Measurements from ENCODE around the gene HOXC10. TPM values are rescaled to one million over a fixed set of nuclear protein-coding genes. Genes with fewer than 3 reads are reported as not detected.

Gene HOXC10
- total and polyA plus RNA-seq, 2 of the 8 experiments (the other 6 are each of a cell fraction or from before 2014, with no cell fraction given): not detected

DNA sequence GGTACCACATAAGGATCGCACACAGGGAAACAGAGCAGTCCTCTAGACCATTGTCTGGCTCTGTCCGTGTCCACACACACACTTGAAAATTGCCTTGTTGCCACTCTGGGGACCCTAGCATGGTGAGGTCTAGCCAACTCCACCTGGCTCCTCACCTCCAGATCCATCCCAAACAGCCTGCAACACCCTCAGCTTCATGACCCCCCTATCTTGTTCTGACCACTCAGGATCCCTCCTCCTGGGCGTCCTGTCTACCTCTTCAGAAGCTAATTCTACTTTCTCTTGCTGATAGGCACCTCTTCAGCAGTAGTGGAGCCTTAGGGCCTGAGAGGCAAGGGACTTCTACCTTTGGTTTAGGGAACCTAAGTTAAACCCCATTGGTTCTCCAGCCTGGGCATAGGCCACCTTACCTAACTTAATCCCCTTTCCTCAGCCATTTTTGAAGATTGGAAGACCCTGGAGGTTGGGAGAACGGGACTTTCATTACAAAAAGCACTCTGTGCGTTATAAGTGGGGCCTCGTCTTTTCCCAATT is 47.2 kb downstream of the HOXC10 start:
- Histone ChIP-seq H2BK120ac (replicated peaks; ENCODE audit: low read depth, low read length) (no peak overlapping the region), H4K8ac (ENCODE audit: extremely low read depth, insufficient read depth, low read length) (no peak overlapping the region), H3K18ac (ENCODE audit: extremely low read depth, low read length) (no peak overlapping the region), H3K4me2 (ENCODE audit: insufficient read depth in 1 of 2, low read depth in 2 of 2, low read length in 2 of 2) (no peak overlapping the region), H3K14ac (ENCODE audit: insufficient read length) (no peak overlapping the region), H3K27ac (ENCODE audit: low read depth, low read length) (no peak overlapping the region), H3K4me1 (replicated peaks in 1 of 4; ENCODE audit: control insufficient read depth in 3 of 4, insufficient read depth in 4 of 4, low read length in 3 of 4) (peaks cover 0 to 9% (median 2%) of the 10 kb centered on the region in 4 experiments; a peak in 5 of 7 replicates), H3K27me3 (replicated peaks in 1 of 4; ENCODE audit: control insufficient read depth in 3 of 4, extremely low read depth in 1 of 4, insufficient read depth in 3 of 4, low read length in 3 of 4) (peaks cover 97 to 100% (median 98%) of the 10 kb centered on the region in 4 experiments), H4K5ac (ENCODE audit: insufficient read length, low read depth, low read length) (no peak overlapping the region), H4K91ac (replicated peaks; ENCODE audit: insufficient read length, low read length) (no peak overlapping the region), H3K79me2 (ENCODE audit: control insufficient read depth in 1 of 2, insufficient read depth in 2 of 2, low read length in 2 of 2) (no peaks in the 10 kb centered on the region), H3K56ac (replicated peaks; ENCODE audit: insufficient read length, low read depth, low read length) (no peak overlapping the region), H2AFZ (ENCODE audit: low read length) (no peak overlapping the region), H3K79me1 (ENCODE audit: low read depth, low read length) (no peaks in the 10 kb centered on the region), H3K36me3 (ENCODE audit: control insufficient read depth in 2 of 4, insufficient read depth in 4 of 4, low read length in 3 of 4) (peaks cover 0 to 8% (median 0%) of the 10 kb centered on the region in 4 experiments; a peak in 1 of 8 replicates), H2BK12ac (ENCODE audit: low read depth, low read length) (no peak overlapping the region; the same call in 1 of the 2 replicates), H3K23me2 (ENCODE audit: low read depth, low read length) (no peaks in the 10 kb centered on the region), H2AK5ac (ENCODE audit: low read depth, low read length) (peak overlapping the region; percentile 82; the same call in 1 of the 2 replicates), H4K20me1 (replicated peaks in 1 of 2; ENCODE audit: control insufficient read depth in 1 of 2, insufficient read depth in 2 of 2, low read length in 2 of 2) (peaks cover 12 to 14% of the 10 kb centered on the region in 2 experiments), H3K9ac (replicated peaks in 1 of 4; ENCODE audit: extremely low read depth in 1 of 4, low read depth in 3 of 4, low read length in 3 of 4) (no peak overlapping the region), H3K4me3 (ENCODE audit: extremely low read depth in 1 of 4, insufficient read depth in 2 of 4, low read depth in 3 of 4, low read length in 4 of 4) (no peak overlapping the region), H3K4ac (replicated peaks; ENCODE audit: insufficient read length, low read depth, low read length) (no peak overlapping the region), H2BK5ac (ENCODE audit: low read depth, low read length) (no peak overlapping the region), H2BK20ac (ENCODE audit: low read length) (no peak overlapping the region), H3K9me3 (ENCODE audit: insufficient read depth in 2 of 2, low read depth in 1 of 2, low read length in 1 of 2) (no peaks in the 10 kb centered on the region; a peak in 1 of 4 replicates), H2BK15ac (ENCODE audit: low read length) (no peak overlapping the region), H3K23ac (ENCODE audit: insufficient read length) (no peak overlapping the region)
- WGBS, 2 experiments (ENCODE audit: extremely low coverage in 1 of 2, insufficient coverage in 1 of 2, insufficient read length in 1 of 2, insufficient replicate concordance in 2 of 2, low coverage in 1 of 2, low lambda C conversion rate in 2 of 2, missing lambda C conversion rate in 1 of 2): 34% methylated on average over 6 of the region's 6 CpGs; no CpG with 5 or more reads in 1 of the 2 experiments
- TF ChIP-seq TAF7 (optimal IDR thresholded peaks at IDR 0.05; ENCODE audit: borderline replicate concordance, low read depth, low read length): no peak
- no peak for TF ChIP-seq CTBP2 (IDR thresholded peaks at IDR 0.05; ENCODE audit: borderline replicate concordance, insufficient read depth, insufficient read length, low read length)
- no peak for TF ChIP-seq BRCA1 (IDR thresholded peaks at IDR 0.05; ENCODE audit: low read depth, low read length)
- no peak for TF ChIP-seq SIRT6 (IDR thresholded peaks at IDR 0.05; ENCODE audit: low read length)
- no peak for TF ChIP-seq SUZ12 (IDR thresholded peaks at IDR 0.05; ENCODE audit: low read length)
- no peak for TF ChIP-seq EGR1 (IDR thresholded peaks at IDR 0.05; ENCODE audit: borderline replicate concordance, low read depth, low read length)
- no peak for TF ChIP-seq SIN3A (conservative IDR thresholded peaks at IDR 0.05 in 1 of 2, IDR thresholded peaks at IDR 0.05 in 1 of 2; ENCODE audit: low read depth in 1 of 2, low read length in 2 of 2)
- TF ChIP-seq NANOG (IDR thresholded peaks at IDR 0.05; ENCODE audit: insufficient read depth, low read depth, low read length, poor library complexity, severe bottlenecking): no peak
- no peak for TF ChIP-seq RBBP5 (IDR thresholded peaks at IDR 0.05; ENCODE audit: borderline replicate concordance, low read depth, low read length)
- TF ChIP-seq BACH1 (IDR thresholded peaks at IDR 0.05; ENCODE audit: low read length): no peak
- no peak for TF ChIP-seq SRF (IDR thresholded peaks at IDR 0.05; ENCODE audit: low read depth, low read length)
- TF ChIP-seq CEBPB (IDR thresholded peaks at IDR 0.05; ENCODE audit: low read depth, low read length): no peak
- TF ChIP-seq GTF2F1 (IDR thresholded peaks at IDR 0.05; ENCODE audit: borderline replicate concordance, low read depth, low read length): no peak
- TF ChIP-seq TCF12 (IDR thresholded peaks at IDR 0.05; ENCODE audit: low read depth, low read length): no peak
- DNase-seq (ENCODE audit: low read depth in 1 of 2, low spot score in 2 of 2): no peak
- FAIRE-seq: no peak
- ChIA-PET CTCF (ENCODE audit: partially characterized antibody) (interaction anchor here (0.6 to 20.0 kb wide), 56 partner anchors 9 to 1786 kb away, joined by 3 to 339 read pairs (median 4); partner anchors contain the start of genes HOXC10, HOXC4, HOXC8 and HOXC9), POLR2A (ENCODE audit: partially characterized antibody) (no interaction called here)
